Keratinocyte (primary cell): ENCODE measurements around the gene DISC1. TPM values are rescaled to one million over a fixed set of nuclear protein-coding genes. Genes with fewer than 3 reads are reported as not detected.

Experiments used
- DNase-seq: peaks from one replicate; pipeline ENCODE4 v3.0.0-alpha.2; 2011; ENCODE audit warnings: low read depth, missing footprints, low spot score
- FAIRE-seq: peaks from 2 replicates; lab custom pipeline; 2011; peaks lifted over from hg19 to GRCh38; lab: Jason Lieb, UNC
- H2AFZ ChIP-seq: 2 replicates; pipeline ENCODE4 v1.6.0; 2012; ENCODE audit warnings: low read length, control low read depth, inconsistent platforms; ENCODE audit not compliant: control insufficient read depth
- H3K27ac ChIP-seq: 2 replicates; pipeline ENCODE4 v1.5.1; 2011; ENCODE audit warnings: low read length; ENCODE audit not compliant: control insufficient read depth, insufficient read depth
- H3K27me3 ChIP-seq: 3 replicates; pipeline ENCODE4 v1.6.0; 2011; ENCODE audit warnings: low read length; ENCODE audit not compliant: control insufficient read depth, insufficient read depth; ENCODE audit errors: extremely low read depth
- H3K36me3 ChIP-seq, 2 experiments: 2 replicates in 1 of 2; 3 replicates in 1 of 2; pipeline ENCODE4 v1.5.1; 2011; ENCODE audit warnings: low read length in 2 of 2, mild to moderate bottlenecking in 1 of 2; ENCODE audit not compliant: control insufficient read depth in 2 of 2, insufficient read depth in 2 of 2; ENCODE audit errors: extremely low read depth in 1 of 2
- H3K4me1 ChIP-seq: 3 replicates; pipeline ENCODE4 v1.5.1; 2011; ENCODE audit warnings: low read length; ENCODE audit not compliant: control insufficient read depth, insufficient read depth; ENCODE audit errors: extremely low read depth
- H3K4me2 ChIP-seq: 3 replicates; pipeline ENCODE4 v1.6.0; 2011; ENCODE audit warnings: low read depth, low read length; ENCODE audit not compliant: control insufficient read depth, insufficient read depth; ENCODE audit errors: extremely low read depth
- H3K4me3 ChIP-seq, 3 experiments: fragments of 200-600 bp in 1 of 3; sonication (generic) in 1 of 3; 2 replicates in 2 of 3; 3 replicates in 1 of 3; pipeline ENCODE4 v1.5.1; 2011 to 2016; ENCODE audit warnings: low read length in 3 of 3, mild to moderate bottlenecking in 3 of 3, control low read depth in 2 of 3, inconsistent platforms in 1 of 3, low read depth in 1 of 3, mixed read lengths in 1 of 3, mixed run types in 1 of 3, moderate library complexity in 1 of 3; ENCODE audit not compliant: control insufficient read depth in 2 of 3, insufficient read depth in 2 of 3; ENCODE audit errors: extremely low read depth in 1 of 3
- H3K79me2 ChIP-seq: 2 replicates; pipeline ENCODE4 v1.6.0; 2012; ENCODE audit warnings: low read length; ENCODE audit not compliant: control insufficient read depth, insufficient read depth
- H3K9ac ChIP-seq: 3 replicates; pipeline ENCODE4 v1.6.0; 2011; ENCODE audit warnings: low read length; ENCODE audit not compliant: control insufficient read depth, insufficient read depth; ENCODE audit errors: extremely low read depth
- H3K9me1 ChIP-seq: 3 replicates; pipeline ENCODE4 v1.6.0; 2011; ENCODE audit warnings: low read length; ENCODE audit not compliant: control insufficient read depth, insufficient read depth; ENCODE audit errors: extremely low read depth
- H3K9me3 ChIP-seq: 2 replicates; pipeline ENCODE4 v1.5.1; 2012; ENCODE audit warnings: low read depth, low read length; ENCODE audit not compliant: control insufficient read depth
- H4K20me1 ChIP-seq: 3 replicates; pipeline ENCODE4 v1.6.0; 2011; ENCODE audit warnings: low read length; ENCODE audit not compliant: control insufficient read depth, insufficient read depth; ENCODE audit errors: extremely low read depth
- CTCF ChIP-seq, 3 experiments: IDR thresholded peaks in 1 of 3; conservative IDR thresholded peaks in 1 of 3; optimal IDR thresholded peaks in 1 of 3; 2 replicates in 2 of 3; 3 replicates in 1 of 3; pipeline versions ENCODE3 to v1.5.1; 2011; ENCODE audit warnings: low read length in 3 of 3, mild to moderate bottlenecking in 3 of 3, moderate library complexity in 2 of 3, control low read depth in 1 of 3, inconsistent platforms in 1 of 3; ENCODE audit not compliant: insufficient read depth in 2 of 3; ENCODE audit errors: extremely low read depth in 1 of 3
- EZH2 ChIP-seq: IDR thresholded peaks from one replicate; pipeline ENCODE4 v1.6.1; 2012; ENCODE audit warnings: inconsistent platforms, mild to moderate bottlenecking, low read length, moderate library complexity
- dilution Hi-C: fragments of 300-500 bp; cut with MboI; formaldehyde crosslinking; loops from one replicate; pipeline ENCODE4 v1.7.0; 2020; ENCODE audit warnings: low sequenced_read_pairs; ENCODE audit not compliant: extremely low pct_ligation_motif_present
- polyA plus RNA-seq, 5 experiments: library from polyadenylated mRNA; depleted of rRNA in 3 of 5; stranded (reverse) in 3 of 5; stranded (forward) in 1 of 5; unstranded in 1 of 5; fragments of >200 nt; gene quantifications; 1 replicate in 1 of 5; 2 replicates in 3 of 5; 3 replicates in 1 of 5; pipeline versions ENCODE4 v1.2.1 to v1.2.3, GENCODE V29; 2011 to 2012; ENCODE audit warnings: missing spikeins in 2 of 5, low read depth in 1 of 5, low replicate concordance in 1 of 5

DISC1 gene
- polyA plus RNA-seq, 1 donor (not counting 4 experiments of a cell fraction or from before 2014, with no cell fraction given) = 0.47 TPM

GRCh38 chr1:231660198-231660597 lies 33.6 kb downstream of the DISC1 start:
- Histone ChIP-seq H3K79me2 (no peaks in the 10 kb centered on the region), H4K20me1 (no peaks in the 10 kb centered on the region), H3K9me3 (no peaks in the 10 kb centered on the region), H3K36me3 (no peaks in the 10 kb centered on the region), H3K9ac (no peak overlapping the region), H3K4me1 (no peaks in the 10 kb centered on the region), H2AFZ (no peak overlapping the region), H3K4me3 (no peak overlapping the region), H3K27ac (no peak overlapping the region), H3K27me3 (no peaks in the 10 kb centered on the region), H3K9me1 (no peaks in the 10 kb centered on the region), H3K4me2 (no peak overlapping the region)
- TF ChIP-seq EZH2 (no peak), CTCF (optimal IDR thresholded peaks at IDR 0.05 in 1 of 3, IDR thresholded peaks at IDR 0.05 in 1 of 3, conservative IDR thresholded peaks at IDR 0.05 in 1 of 3; ENCODE audit: extremely low read depth in 1 of 3, insufficient read depth in 2 of 3, low read length in 3 of 3) (no peak)
- DNase-seq (no peak), FAIRE-seq (no peak)
- dilution Hi-C loops = no loop called here

GRCh38 chr1:231663211-231663792 lies 36.7 kb downstream of the DISC1 start:
- Histone ChIP-seq H3K9me1 (no peaks in the 10 kb centered on the region), H3K9me3 (no peaks in the 10 kb centered on the region), H3K27ac (no peak overlapping the region), H3K4me1 (no peaks in the 10 kb centered on the region), H3K4me2 (no peak overlapping the region), H3K9ac (no peak overlapping the region), H3K4me3 (no peak overlapping the region), H3K79me2 (no peaks in the 10 kb centered on the region), H3K27me3 (no peaks in the 10 kb centered on the region), H4K20me1 (no peaks in the 10 kb centered on the region), H2AFZ (no peak overlapping the region), H3K36me3 (no peaks in the 10 kb centered on the region)
- FAIRE-seq (no peak), DNase-seq (no peak)
- no peak for TF ChIP-seq CTCF (optimal IDR thresholded peaks at IDR 0.05 in 1 of 3, IDR thresholded peaks at IDR 0.05 in 1 of 3, conservative IDR thresholded peaks at IDR 0.05 in 1 of 3; ENCODE audit: extremely low read depth in 1 of 3, insufficient read depth in 2 of 3, low read length in 3 of 3)
- TF ChIP-seq EZH2 = no peak
- dilution Hi-C loops = no loop called here
